Activated gamma-delta T cell treated with anti-CD3 and anti-CD28 coated beads, Interleukin-2, amount 50 U/mL, for 16 hours (primary cell): ENCODE data around the gene RANBP17.

Experiments used
- DNase-seq: peaks from one replicate; pipeline ENCODE4 v3.0.0-alpha.2; 2020; ENCODE audit warnings: low read depth

Gene RANBP17

GRCh38 chr5:171321447-171321846, 459.6 kb downstream of the RANBP17 start:
- no peak for DNase-seq

GRCh38 chr5:171322527-171322926, 460.7 kb downstream of the RANBP17 start:
- no peak for DNase-seq

- DNase-seq = no peak
Measured at GRCh38 chr5:171323007-171323406, 461.2 kb downstream of the RANBP17 start.

GRCh38 chr5:171323806-171324632, 462.2 kb downstream of the RANBP17 start:
- DNase-seq = no peak

- no peak for DNase-seq
Measured at GRCh38 chr5:171330021-171330420, 468.2 kb downstream of the RANBP17 start.

GRCh38 chr5:171335616-171336015, 473.8 kb downstream of the RANBP17 start:
- no peak for DNase-seq

GRCh38 chr5:171336521-171337209, 474.8 kb downstream of the RANBP17 start:
- DNase-seq = no peak

GRCh38 chr5:171337210-171337569, 475.4 kb downstream of the RANBP17 start:
- DNase-seq = no peak

GRCh38 chr5:171340042-171340441, 478.2 kb downstream of the RANBP17 start:
- DNase-seq = no peak

GRCh38 chr5:171340491-171340890, 478.7 kb downstream of the RANBP17 start:
- no peak for DNase-seq

- DNase-seq = no peak
Measured at GRCh38 chr5:171342362-171343111, 480.7 kb downstream of the RANBP17 start.

GRCh38 chr5:171344936-171345608, 483.3 kb downstream of the RANBP17 start:
- no peak for DNase-seq
